ENCODE measurements around the gene TRIO.

GRCh38 chr5:14479143-14479696, 336.1 kb downstream of the TRIO start:
- no peak for TF ChIP-seq CTCF (IDR thresholded peaks at IDR 0.05; ENCODE audit: low read length)
- TF ChIP-seq EZH2 (optimal IDR thresholded peaks at IDR 0.05; ENCODE audit: low read depth, low read length): no peak
